Panc1 (cell line): ENCODE data around the gene SLIT1.

ENCODE experiments used
- CTCF ChIP-seq: fragments of 450-650 bp; IDR thresholded peaks from 2 replicates; pipeline ENCODE4 v1.5.1; 2017; ENCODE audit warnings: mild to moderate bottlenecking
- POLR2AphosphoS5 ChIP-seq: IDR thresholded peaks from 2 replicates; pipeline ENCODE4 v1.6.1; 2012; ENCODE audit warnings: mild to moderate bottlenecking, low read depth, low read length, moderate library complexity

DNA sequence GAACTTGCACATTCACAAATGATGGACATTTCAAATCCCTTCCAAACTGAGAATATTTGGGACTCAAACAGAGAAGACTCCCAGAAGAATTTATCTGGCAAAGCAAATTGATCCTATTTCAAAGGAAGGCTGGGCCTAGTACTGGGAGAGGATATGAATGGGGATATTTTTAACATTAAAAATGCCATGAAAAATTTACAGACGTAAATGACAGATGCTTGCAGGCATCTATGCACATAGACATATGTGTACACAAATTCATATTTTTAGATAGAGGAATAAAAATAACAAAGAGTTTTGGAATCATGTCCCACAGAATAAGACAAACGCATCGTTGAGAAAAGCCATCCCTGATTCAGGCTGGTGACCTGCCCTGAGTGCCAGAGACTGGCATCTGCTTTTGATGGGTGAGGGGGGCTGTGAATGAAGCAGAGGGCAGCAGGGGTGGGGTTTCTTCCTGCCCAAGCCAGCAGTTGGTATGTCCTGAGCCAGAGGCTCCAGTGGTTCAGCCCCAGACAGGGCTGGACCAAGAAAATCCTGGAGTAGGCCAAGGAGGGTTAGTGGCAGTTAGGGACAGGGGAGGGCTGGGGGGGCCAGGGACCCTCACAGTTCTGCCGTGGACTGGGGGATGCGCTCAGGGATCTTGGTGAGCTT is 138.5 kb downstream of the SLIT1 start:
- TF ChIP-seq CTCF (no peak), POLR2AphosphoS5 (no peak)
